Progenitor cell of endocrine pancreas (in vitro differentiated cells): ENCODE results near the gene SHMT1. TPM values are rescaled to one million over a fixed set of nuclear protein-coding genes. Genes with fewer than 3 reads are reported as not detected.

Experiments used
- DNase-seq: peaks from one replicate; pipeline ENCODE4 v3.0.0; 2021; ENCODE audit warnings: low spot score; ENCODE audit not compliant: unreplicated experiment
- H3K27ac Mint-ChIP-seq: 2 replicates; pipeline ENCODE4 v1.8.0; 2021; ENCODE audit warnings: mild to moderate bottlenecking, moderate library complexity, mixed read lengths
- H3K27me3 Mint-ChIP-seq: 2 replicates; pipeline ENCODE4 v1.8.0; 2021; ENCODE audit warnings: mixed read lengths
- H3K36me3 Mint-ChIP-seq: 2 replicates; pipeline ENCODE4 v1.8.0; 2022; ENCODE audit warnings: mixed read lengths; ENCODE audit not compliant: insufficient read depth
- H3K4me1 Mint-ChIP-seq: 2 replicates; pipeline ENCODE4 v1.8.0; 2021; ENCODE audit warnings: low read depth, mixed read lengths
- H3K4me3 Mint-ChIP-seq: 2 replicates; pipeline ENCODE4 v1.8.0; 2021; ENCODE audit warnings: low read depth, mild to moderate bottlenecking, moderate library complexity, mixed read lengths
- H3K9me3 Mint-ChIP-seq: 2 replicates; pipeline ENCODE4 v1.8.0; 2021; ENCODE audit warnings: low read depth, mixed read lengths
- total RNA-seq: library from RNA; stranded (reverse); gene quantifications from 2 replicates; pipeline ENCODE4 v1.2.1, GENCODE V29; 2021
- TF ChIP-seq, protein P1 (sequence below): fragments of 200-600 bp; sonication (generic); IDR thresholded peaks from one replicate; pipeline ENCODE4 v1.5.0; 2021; ENCODE audit warnings: antibody characterized with exemption, mild to moderate bottlenecking; ENCODE audit not compliant: unreplicated experiment

SHMT1 gene
- total RNA-seq, 1 donor from 2014 or later: 36.1 TPM

DNA sequence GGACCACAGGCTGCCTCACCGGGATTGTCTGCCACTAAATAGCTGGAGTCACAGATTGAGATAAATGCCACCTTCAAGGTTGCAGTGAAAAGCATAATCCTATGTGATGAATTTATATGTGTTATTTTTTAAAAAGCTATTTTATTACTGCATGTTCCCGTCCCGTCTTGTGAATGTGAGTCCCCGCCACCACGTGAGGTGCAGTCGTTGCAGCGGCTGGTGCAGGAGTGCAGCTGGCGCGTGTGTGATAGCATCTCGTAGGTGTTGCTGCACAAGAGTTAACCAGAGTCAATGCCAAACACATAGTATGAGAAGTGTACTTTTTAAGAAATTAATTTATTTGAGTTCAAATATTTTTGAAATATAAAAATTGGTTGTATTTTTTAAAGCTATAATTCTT is 35.8 kb downstream of the SHMT1 start:
- Mint-ChIP-seq H3K27me3 (no peaks in the 10 kb centered on the region), H3K4me3 (no peak overlapping the region), H3K9me3 (no peaks in the 10 kb centered on the region), H3K36me3 (peaks cover 14% of the 10 kb centered on the region), H3K27ac (peak overlapping the region; percentile 80), H3K4me1 (no peaks in the 10 kb centered on the region)
- no peak for DNase-seq
- TF ChIP-seq, protein P1, sequence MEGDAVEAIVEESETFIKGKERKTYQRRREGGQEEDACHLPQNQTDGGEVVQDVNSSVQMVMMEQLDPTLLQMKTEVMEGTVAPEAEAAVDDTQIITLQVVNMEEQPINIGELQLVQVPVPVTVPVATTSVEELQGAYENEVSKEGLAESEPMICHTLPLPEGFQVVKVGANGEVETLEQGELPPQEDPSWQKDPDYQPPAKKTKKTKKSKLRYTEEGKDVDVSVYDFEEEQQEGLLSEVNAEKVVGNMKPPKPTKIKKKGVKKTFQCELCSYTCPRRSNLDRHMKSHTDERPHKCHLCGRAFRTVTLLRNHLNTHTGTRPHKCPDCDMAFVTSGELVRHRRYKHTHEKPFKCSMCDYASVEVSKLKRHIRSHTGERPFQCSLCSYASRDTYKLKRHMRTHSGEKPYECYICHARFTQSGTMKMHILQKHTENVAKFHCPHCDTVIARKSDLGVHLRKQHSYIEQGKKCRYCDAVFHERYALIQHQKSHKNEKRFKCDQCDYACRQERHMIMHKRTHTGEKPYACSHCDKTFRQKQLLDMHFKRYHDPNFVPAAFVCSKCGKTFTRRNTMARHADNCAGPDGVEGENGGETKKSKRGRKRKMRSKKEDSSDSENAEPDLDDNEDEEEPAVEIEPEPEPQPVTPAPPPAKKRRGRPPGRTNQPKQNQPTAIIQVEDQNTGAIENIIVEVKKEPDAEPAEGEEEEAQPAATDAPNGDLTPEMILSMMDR: no peak

DNA sequence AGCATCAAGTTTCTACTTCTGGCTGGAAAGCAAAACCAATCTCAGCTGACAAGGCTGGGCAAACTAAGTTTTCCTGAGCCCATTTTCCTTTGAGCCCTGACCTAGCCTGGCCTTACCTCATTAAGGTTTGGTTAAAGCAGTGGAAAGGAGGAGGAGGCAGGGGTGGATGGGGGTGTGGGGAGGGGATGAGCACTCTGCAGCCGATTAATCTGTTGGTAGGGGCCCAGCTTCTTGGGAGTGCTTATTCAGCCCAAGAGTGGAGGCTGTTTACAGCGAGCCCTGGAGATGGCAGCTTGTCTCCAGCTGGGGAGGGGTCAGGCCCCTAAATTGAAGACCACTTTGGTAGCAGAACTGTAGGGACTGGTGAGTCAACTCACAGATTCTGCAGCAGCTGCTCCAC is 36.3 kb downstream of the SHMT1 start:
- H3K27me3 Mint-ChIP-seq: no peaks in the 10 kb centered on the region
- no peaks in the 10 kb centered on the region for H3K4me1 Mint-ChIP-seq
- H3K4me3 Mint-ChIP-seq: no peak overlapping the region
- peaks cover 14% of the 10 kb centered on the region for H3K36me3 Mint-ChIP-seq
- H3K27ac Mint-ChIP-seq: no peak overlapping the region
- no peak for DNase-seq
- H3K9me3 Mint-ChIP-seq: no peaks in the 10 kb centered on the region
- TF ChIP-seq, protein P1: no peak

DNA sequence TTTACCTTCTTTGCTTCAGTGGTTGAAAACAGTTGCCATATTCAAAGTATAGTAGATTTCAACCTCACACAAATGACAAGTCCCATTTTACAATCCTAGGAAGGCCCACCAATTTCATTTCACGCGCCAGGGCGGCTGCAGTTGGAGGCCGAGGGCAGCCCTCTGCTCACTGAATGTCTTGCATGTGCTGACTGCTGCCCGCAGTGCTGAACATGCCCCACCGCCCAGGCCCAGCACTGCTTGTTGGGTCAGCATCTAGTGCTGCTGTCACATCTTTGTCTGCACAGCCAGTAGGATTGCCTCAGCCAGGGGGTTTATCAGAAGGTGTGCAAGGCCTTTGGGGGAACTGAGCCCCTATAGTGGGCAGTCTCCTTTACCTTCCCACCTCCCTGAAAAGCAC is 36.8 kb downstream of the SHMT1 start:
- Mint-ChIP-seq H3K27ac (no peak overlapping the region), H3K4me1 (no peaks in the 10 kb centered on the region), H3K4me3 (no peak overlapping the region), H3K27me3 (no peaks in the 10 kb centered on the region), H3K9me3 (no peaks in the 10 kb centered on the region), H3K36me3 (peaks cover 14% of the 10 kb centered on the region)
- TF ChIP-seq, protein P1: no peak
- DNase-seq: no peak

GRCh38 chr17:18326039-18326438 is 37.3 kb downstream of the SHMT1 start:
- H3K27me3 Mint-ChIP-seq: no peaks in the 10 kb centered on the region
- no peaks in the 10 kb centered on the region for H3K4me1 Mint-ChIP-seq
- peaks cover 14% of the 10 kb centered on the region for H3K36me3 Mint-ChIP-seq
- no peak overlapping the region for H3K4me3 Mint-ChIP-seq
- H3K9me3 Mint-ChIP-seq: no peaks in the 10 kb centered on the region
- DNase-seq: no peak
- no peak overlapping the region for H3K27ac Mint-ChIP-seq
- TF ChIP-seq, protein P1: no peak

GRCh38 chr17:18324140-18325050 is 39.0 kb downstream of the SHMT1 start:
- H3K4me3 Mint-ChIP-seq: no peak overlapping the region
- peaks cover 8% of the 10 kb centered on the region for H3K4me1 Mint-ChIP-seq
- no peak overlapping the region for H3K27ac Mint-ChIP-seq
- no peaks in the 10 kb centered on the region for H3K27me3 Mint-ChIP-seq
- no peaks in the 10 kb centered on the region for H3K9me3 Mint-ChIP-seq
- H3K36me3 Mint-ChIP-seq: peaks cover 12% of the 10 kb centered on the region
- no peak for DNase-seq
- TF ChIP-seq, protein P1: no peak
